GM12801 (cell line): Measurements from ENCODE around the gene CHID1.

Source experiments
- TF ChIP-seq, protein P1 (sequence below): IDR thresholded peaks from one replicate; pipeline ENCODE4 v1.5.1; 2011; ENCODE audit warnings: control low read depth; ENCODE audit not compliant: insufficient read length; ENCODE audit errors: extremely low read depth

Gene CHID1

DNA sequence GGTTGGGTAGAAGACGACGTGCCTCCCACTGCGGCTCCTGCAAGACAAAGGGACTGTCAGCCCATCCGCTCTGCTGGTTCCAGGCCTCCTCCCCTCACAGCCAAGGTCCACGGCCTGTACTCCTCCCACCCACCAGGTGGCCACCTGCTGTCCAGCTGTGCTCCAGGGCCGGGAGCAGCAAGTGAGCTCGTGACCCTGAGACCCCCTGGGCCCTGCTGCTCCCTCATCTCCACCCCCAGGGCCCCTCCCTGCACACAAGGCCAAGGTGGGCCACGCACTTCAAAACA is 40.5 kb downstream of the CHID1 start:
- TF ChIP-seq, protein P1, sequence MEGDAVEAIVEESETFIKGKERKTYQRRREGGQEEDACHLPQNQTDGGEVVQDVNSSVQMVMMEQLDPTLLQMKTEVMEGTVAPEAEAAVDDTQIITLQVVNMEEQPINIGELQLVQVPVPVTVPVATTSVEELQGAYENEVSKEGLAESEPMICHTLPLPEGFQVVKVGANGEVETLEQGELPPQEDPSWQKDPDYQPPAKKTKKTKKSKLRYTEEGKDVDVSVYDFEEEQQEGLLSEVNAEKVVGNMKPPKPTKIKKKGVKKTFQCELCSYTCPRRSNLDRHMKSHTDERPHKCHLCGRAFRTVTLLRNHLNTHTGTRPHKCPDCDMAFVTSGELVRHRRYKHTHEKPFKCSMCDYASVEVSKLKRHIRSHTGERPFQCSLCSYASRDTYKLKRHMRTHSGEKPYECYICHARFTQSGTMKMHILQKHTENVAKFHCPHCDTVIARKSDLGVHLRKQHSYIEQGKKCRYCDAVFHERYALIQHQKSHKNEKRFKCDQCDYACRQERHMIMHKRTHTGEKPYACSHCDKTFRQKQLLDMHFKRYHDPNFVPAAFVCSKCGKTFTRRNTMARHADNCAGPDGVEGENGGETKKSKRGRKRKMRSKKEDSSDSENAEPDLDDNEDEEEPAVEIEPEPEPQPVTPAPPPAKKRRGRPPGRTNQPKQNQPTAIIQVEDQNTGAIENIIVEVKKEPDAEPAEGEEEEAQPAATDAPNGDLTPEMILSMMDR = no peak

DNA sequence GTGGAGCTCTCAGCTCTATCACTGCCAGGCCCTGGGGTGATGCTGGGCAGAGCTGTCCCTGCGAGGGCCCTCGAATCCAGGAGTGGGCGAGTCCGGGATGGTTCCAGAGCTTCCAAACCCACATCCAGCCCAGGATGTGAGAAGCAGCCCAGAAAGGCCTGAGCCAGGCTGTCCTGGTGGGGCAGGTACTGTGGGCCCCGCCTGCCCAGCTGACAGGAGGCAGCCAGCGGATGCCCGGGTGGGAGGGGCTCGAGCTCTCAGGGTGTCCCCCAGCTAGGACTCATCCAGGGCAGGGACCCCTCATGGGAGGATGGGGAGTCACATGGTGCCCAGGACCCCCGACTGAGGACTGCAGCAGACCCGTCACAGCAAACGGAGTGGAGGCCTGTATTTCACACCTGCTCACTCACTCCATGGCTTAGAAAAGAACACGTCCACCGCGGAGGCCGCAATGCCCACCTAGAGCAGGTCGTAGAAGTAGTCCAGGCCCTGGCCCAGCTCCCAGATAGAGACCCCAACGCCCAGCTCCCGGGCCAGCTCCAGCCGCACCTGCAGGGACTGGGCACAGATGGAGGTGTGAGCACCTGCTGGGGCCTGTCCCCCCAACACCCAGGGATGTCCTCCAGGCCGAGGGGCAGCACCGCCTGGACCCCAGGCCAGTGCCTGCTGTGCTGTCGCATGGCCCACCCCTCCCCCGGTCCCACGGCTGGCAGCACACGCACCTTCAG is 41.0 kb downstream of the CHID1 start:
- TF ChIP-seq, protein P1 = no peak

DNA sequence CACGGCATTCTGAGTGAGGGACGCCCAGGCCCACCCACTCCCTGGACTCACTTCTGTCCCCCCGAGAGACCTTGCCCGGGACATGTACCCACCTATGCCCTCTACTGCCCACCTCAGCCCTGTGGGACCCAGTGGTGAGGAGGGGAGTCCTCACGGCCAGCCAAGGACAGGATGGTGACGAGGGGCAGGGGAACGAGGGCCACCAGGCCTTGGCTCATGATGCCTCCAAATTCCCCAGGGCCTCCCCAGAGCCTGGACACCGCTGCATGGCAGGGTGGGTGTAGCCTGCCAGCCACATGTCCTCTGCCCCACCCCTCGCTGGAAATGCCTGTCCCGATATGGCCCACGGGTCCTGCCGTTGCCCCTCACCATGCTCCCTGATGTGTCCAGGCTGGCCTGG is 41.8 kb downstream of the CHID1 start:
- TF ChIP-seq, protein P1 = no peak

DNA sequence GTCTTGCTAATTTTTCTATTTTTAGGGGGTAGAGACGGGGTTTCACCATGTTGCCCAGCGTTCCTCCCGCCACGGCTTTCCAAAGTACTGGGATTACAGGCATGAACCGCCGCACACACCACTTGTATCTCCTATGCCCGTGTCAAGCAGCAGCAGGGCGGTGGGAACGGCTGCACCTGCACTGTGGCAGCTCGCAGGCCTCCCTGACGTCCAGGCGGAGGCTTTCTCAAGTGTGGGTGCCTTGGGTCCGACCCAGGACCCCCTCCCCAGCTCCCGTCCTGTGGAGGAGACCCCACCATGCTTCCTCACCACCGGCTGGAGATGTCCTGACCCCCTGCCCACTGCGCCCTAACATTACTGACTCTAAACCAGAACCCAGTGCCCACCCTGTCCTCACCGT is 42.2 kb downstream of the CHID1 start:
- TF ChIP-seq, protein P1 = no peak

DNA sequence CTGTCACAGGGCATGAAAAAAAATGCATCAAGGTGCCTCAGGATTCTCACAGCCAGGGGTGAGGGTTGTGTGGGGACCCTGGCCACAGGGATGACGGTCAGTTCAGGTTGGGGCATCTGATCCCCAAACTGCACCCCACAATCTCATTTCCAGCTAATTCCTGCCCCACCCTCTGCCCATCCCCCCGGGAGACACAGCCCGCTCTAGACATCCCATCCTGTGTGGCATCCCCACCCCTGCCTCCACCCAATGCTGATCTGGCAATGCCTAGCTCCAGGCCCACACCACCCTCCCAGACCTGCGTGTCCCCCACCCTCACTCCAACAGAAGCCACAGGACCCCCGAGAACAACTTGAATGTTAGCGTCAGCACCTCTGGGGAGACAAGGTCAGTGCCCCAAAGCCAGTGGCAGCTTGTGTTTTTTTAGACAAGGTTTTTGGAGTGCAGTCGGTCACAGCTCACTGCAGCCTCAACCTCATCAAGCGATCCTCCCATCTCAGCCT is 42.7 kb downstream of the CHID1 start:
- TF ChIP-seq, protein P1 = no peak

DNA sequence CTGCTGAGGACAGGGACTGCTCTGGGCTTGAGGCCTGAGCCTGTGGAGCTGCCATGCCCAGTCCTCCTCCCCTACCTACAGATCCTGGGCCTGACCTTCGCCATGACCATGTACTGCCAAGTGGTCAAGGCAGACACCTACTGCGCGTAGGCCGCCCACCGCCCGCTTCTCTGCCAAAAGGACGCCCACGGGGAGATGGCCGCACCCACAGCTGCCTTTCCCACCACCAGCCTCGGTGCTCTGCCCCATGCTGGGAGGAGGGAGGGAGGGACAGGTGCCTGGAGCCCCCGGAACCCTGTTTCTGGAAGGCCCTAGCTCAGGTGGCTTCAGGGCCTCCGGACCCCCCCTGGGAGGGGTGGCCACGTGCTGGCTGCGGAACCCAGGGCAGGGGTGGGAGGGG is 44.1 kb downstream of the CHID1 start:
- TF ChIP-seq, protein P1 = no peak

DNA sequence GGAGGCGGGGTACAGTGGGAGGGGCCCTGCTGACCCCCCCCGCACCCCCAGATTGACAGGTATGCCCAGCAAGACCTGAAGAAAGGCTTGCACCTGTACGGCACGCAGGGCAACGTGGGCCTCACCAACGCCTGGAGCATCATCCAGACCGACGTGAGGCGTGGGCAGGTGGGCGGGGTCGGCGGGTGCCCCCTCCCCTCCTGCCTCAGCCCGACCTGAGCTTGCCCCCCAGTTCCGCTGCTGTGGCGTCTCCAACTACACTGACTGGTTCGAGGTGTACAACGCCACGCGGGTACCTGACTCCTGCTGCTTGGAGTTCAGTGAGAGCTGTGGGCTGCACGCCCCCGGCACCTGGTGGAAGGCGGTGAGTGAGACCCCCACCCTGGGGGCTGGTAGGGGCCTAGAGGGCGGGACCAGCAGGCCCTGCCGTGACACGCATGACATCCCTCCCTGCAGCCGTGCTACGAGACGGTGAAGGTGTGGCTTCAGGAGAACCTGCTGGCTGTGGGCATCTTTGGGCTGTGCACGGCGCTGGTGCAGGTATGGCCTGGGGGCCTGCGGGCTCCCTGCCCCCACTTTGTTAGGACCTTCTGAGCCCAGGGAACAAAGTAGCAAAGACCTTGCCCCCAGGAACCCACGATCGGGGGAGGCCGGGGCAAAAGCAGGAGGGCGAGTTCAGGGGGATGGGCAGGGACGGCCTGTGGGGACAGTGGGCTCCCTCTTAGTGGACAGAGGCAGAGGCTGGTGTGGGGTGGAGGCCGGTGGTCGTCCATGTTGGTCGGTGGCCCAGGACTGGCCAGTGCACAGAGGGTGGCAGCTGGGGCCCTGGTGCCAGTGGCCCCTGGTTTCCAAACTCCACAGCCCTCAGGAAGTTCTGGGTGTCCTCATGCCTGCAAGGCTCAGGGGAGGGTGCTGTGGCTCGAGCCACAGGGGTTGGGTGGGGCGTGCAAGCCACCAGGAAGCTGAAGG is 44.9 kb downstream of the CHID1 start:
- TF ChIP-seq, protein P1 = no peak
